Transverse colon (tissue), 3 donors: ENCODE measurements around the gene SNX8.

Source experiments
- CTCF ChIP-seq, 5 experiments: fragments of 200-600 bp in 3 of 5; fragments of 450-650 bp in 2 of 5; sonication (generic) in 3 of 5; IDR thresholded peaks; 1 replicate in 2 of 5; 2 replicates in 3 of 5; pipeline ENCODE4 v1.5.1; 2016 to 2017; ENCODE audit warnings: antibody characterized with exemption in 5 of 5, inconsistent platforms in 3 of 5, mild to moderate bottlenecking in 2 of 5, moderate library complexity in 1 of 5
- EP300 ChIP-seq: sonication (generic); formaldehyde crosslinking; IDR thresholded peaks from one replicate; pipeline ENCODE4 v1.6.1; 2017; ENCODE audit warnings: antibody characterized with exemption, low read depth
- POLR2A ChIP-seq: fragments of 450-650 bp; IDR thresholded peaks from one replicate; pipeline ENCODE4 v1.6.1; 2016; ENCODE audit warnings: antibody characterized with exemption, mild to moderate bottlenecking, moderate library complexity

- no peak for TF ChIP-seq CTCF (IDR thresholded peaks at IDR 0.05)
- no peak for TF ChIP-seq POLR2A
- TF ChIP-seq EP300, result no peak
Measured at GRCh38 chr7:2307690-2308107, 6.5 kb downstream of the SNX8 start.
